ENCODE measurements around the gene EHD2.

DNA sequence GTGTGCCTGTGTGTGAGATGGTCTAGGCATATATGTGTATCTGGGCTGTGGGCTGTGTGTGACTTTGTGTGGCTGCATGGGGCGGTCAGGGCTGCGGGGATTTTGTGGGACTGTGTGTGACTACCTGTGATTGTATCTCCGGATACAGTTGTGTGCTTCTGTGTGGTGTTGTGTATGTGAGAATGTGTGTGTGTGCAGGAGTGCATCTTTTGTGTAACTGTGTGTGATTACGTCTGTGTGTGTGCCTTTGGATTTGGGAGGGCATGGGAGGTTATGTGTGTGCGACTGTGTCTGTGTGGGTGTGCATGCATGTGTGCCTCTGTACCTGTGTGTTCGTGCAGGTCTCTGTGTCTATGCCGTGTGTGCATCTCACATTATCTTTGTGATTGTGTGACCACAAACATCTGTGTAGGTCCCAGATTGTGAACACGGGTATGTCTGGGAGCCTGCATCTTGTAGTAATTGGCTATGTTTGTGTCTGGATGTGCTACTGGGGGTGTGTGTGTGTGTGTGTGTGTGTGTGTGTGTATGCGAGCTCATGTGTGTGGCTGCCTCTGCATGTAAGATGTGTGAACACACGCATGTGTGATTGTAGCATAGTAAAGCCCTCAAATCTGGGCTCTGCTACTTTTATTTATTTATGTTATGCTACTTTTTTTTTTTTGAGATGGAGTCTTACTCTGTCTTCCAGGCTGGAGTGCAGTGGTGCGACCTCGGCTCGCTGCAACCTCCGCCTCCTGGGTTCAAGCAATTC is 7.6 kb downstream of the EHD2 start:
- no peak for TF ChIP-seq ZNF274 (IDR thresholded peaks at IDR 0.05; ENCODE audit: low read depth, low read length)
- no peak for TF ChIP-seq YY1 (IDR thresholded peaks at IDR 0.05; ENCODE audit: insufficient read depth, insufficient read length)
